ENCODE measurements around the gene ORC1. TPM values are rescaled to one million over a fixed set of nuclear protein-coding genes. Genes with fewer than 3 reads are reported as not detected.

ORC1 gene
- total and polyA plus RNA-seq, 2 of the 8 experiments (the other 6 are each of a cell fraction or from before 2014, with no cell fraction given), result 36.9 to 49.0 TPM

DNA sequence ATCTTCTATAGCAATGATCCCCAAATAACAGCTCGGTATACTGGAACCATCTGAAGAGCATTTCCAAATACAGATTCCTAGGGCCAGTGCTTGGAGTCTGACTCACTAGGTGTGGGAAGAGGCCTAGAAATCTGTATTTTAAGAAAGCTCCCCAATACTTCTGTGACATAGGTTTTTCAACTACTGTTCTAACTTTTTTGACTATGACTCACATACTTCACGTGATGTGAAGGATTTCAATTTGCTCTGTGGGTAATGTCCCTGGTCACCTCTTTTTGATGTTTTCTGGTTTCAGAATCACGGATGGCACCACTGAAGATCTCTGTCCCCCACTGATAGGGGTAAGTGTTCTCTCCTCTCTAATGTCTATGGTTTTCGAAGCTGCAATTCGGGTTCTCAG lies 11.0 kb downstream of the ORC1 start (continued):
- TF ChIP-seq SP2 (IDR thresholded peaks at IDR 0.05; ENCODE audit: low read length) (no peak), SAP30 (IDR thresholded peaks at IDR 0.05; ENCODE audit: insufficient read depth, insufficient replicate concordance, low read length) (no peak), BCL11A (IDR thresholded peaks at IDR 0.05; ENCODE audit: low read depth in 2 of 2, low read length in 2 of 2) (no peak)
